H9 (cell line): ENCODE results near the gene VCP. TPM values are rescaled to one million over a fixed set of nuclear protein-coding genes. Genes with fewer than 3 reads are reported as not detected.

Experiments
- DNase-seq: peaks from one replicate; pipeline ENCODE4 v3.0.0-alpha.2; 2017
- H2AFZ ChIP-seq: one replicate; pipeline ENCODE4 v1.6.1; 2013; ENCODE audit warnings: mild to moderate bottlenecking, low read length, control low read depth, moderate library complexity
- H2AK5ac ChIP-seq: 2 replicates; pipeline ENCODE4 v1.6.1; 2013; ENCODE audit warnings: low read length, control low read depth, mixed read lengths; ENCODE audit not compliant: insufficient read length
- H2BK120ac ChIP-seq: one replicate; pipeline ENCODE4 v1.6.1; 2013; ENCODE audit warnings: low read depth, mild to moderate bottlenecking, low read length, control low read depth, inconsistent platforms; ENCODE audit not compliant: poor library complexity, severe bottlenecking
- H2BK12ac ChIP-seq: 2 replicates; pipeline ENCODE4 v1.6.1; 2013; ENCODE audit warnings: low read length, control low read depth, mixed read lengths, low read depth; ENCODE audit not compliant: insufficient read length
- H2BK15ac ChIP-seq: 2 replicates; pipeline ENCODE4 v1.6.1; 2013; ENCODE audit warnings: low read depth, low read length, control low read depth
- H2BK20ac ChIP-seq: one replicate; pipeline ENCODE4 v1.6.1; 2013; ENCODE audit warnings: low read depth, mild to moderate bottlenecking, low read length, control low read depth, inconsistent platforms; ENCODE audit not compliant: poor library complexity, severe bottlenecking
- H2BK5ac ChIP-seq: 2 replicates; pipeline ENCODE4 v1.6.1; 2013; ENCODE audit warnings: low read length, control low read depth, mixed read lengths; ENCODE audit not compliant: insufficient read length
- H3K14ac ChIP-seq: 2 replicates; pipeline ENCODE4 v1.6.1; 2013; ENCODE audit warnings: low read length, control low read depth; ENCODE audit not compliant: insufficient read depth
- H3K18ac ChIP-seq: 2 replicates; pipeline ENCODE4 v1.6.1; 2013; ENCODE audit warnings: low read depth, mild to moderate bottlenecking, mixed read lengths, low read length, control low read depth; ENCODE audit not compliant: insufficient read length
- H3K23ac ChIP-seq: 2 replicates; pipeline ENCODE4 v1.6.1; 2013; ENCODE audit warnings: low read length, control low read depth, mixed read lengths, low read depth; ENCODE audit not compliant: insufficient read length
- H3K23me2 ChIP-seq: 2 replicates; pipeline ENCODE4 v1.6.1; 2013; ENCODE audit warnings: low read depth, mild to moderate bottlenecking, mixed read lengths, low read length, control low read depth; ENCODE audit not compliant: insufficient read length, poor library complexity, severe bottlenecking
- H3K27ac ChIP-seq: 2 replicates; pipeline ENCODE4 v1.5.1; 2013; ENCODE audit warnings: low read length, control low read depth, mixed read lengths, low read depth; ENCODE audit not compliant: insufficient read length
- H3K27me3 ChIP-seq: 2 replicates; pipeline ENCODE4 v1.6.1; 2013; ENCODE audit warnings: low read length, control low read depth, inconsistent platforms; ENCODE audit not compliant: insufficient read depth
- H3K4ac ChIP-seq: 2 replicates; pipeline ENCODE4 v1.6.1; 2013; ENCODE audit warnings: low read depth, mild to moderate bottlenecking, control low read depth, inconsistent platforms, low read length, moderate library complexity
- H3K4me1 ChIP-seq: 2 replicates; pipeline ENCODE4 v1.6.1; 2013; ENCODE audit warnings: low read length, control low read depth, inconsistent platforms; ENCODE audit not compliant: insufficient read depth
- H3K4me2 ChIP-seq: 2 replicates; pipeline ENCODE4 v1.6.1; 2013; ENCODE audit warnings: low read length, control low read depth, mixed read lengths; ENCODE audit not compliant: insufficient read length, insufficient read depth
- H3K56ac ChIP-seq: 2 replicates; pipeline ENCODE4 v1.6.1; 2013; ENCODE audit warnings: low read depth, mild to moderate bottlenecking, mixed read lengths, low read length, control low read depth; ENCODE audit not compliant: insufficient read length
- H3K79me1 ChIP-seq: 2 replicates; pipeline ENCODE4 v1.6.1; 2013; ENCODE audit warnings: low read depth, mild to moderate bottlenecking, moderate library complexity, low read length, control low read depth, inconsistent platforms; ENCODE audit not compliant: insufficient read depth, poor library complexity, severe bottlenecking
- H3K79me2 ChIP-seq: 2 replicates; pipeline ENCODE4 v1.6.1; 2013; ENCODE audit warnings: low read length, control low read depth, inconsistent platforms; ENCODE audit not compliant: insufficient read depth
- H3K9ac ChIP-seq: 2 replicates; pipeline ENCODE4 v1.6.1; 2013; ENCODE audit warnings: low read length, control low read depth, mixed read lengths; ENCODE audit not compliant: insufficient read length; ENCODE audit errors: extremely low read depth
- H3K9me3 ChIP-seq: one replicate; pipeline ENCODE4 v1.6.1; 2013; ENCODE audit warnings: low read depth, low read length, inconsistent platforms; ENCODE audit not compliant: control insufficient read depth
- H3T11ph ChIP-seq: one replicate; pipeline ENCODE4 v1.6.1; 2013; ENCODE audit warnings: mild to moderate bottlenecking, low read length, control low read depth, inconsistent platforms
- H4K20me1 ChIP-seq: one replicate; pipeline ENCODE4 v1.6.1; 2013; ENCODE audit not compliant: control insufficient read depth, insufficient read length, insufficient read depth
- H4K5ac ChIP-seq: 2 replicates; pipeline ENCODE4 v1.6.1; 2013; ENCODE audit warnings: low read depth, mild to moderate bottlenecking, mixed read lengths, low read length, control low read depth; ENCODE audit not compliant: insufficient read length
- H4K8ac ChIP-seq: replicated peaks from 2 replicates; pipeline ENCODE4 v1.6.1; 2013; ENCODE audit warnings: low read length, control low read depth, mixed read lengths, low read depth; ENCODE audit not compliant: insufficient read length
- H4K91ac ChIP-seq: 2 replicates; pipeline ENCODE4 v1.6.1; 2013; ENCODE audit warnings: low read depth, mild to moderate bottlenecking, moderate library complexity, mixed read lengths, low read length, control low read depth; ENCODE audit not compliant: insufficient read length
- H3K27ac Mint-ChIP-seq, 3 experiments: 2 replicates in 2 of 3; 3 replicates in 1 of 3; pipeline ENCODE4 v1.8.0; 2020 to 2021; ENCODE audit warnings: mixed read lengths in 3 of 3, mild to moderate bottlenecking in 1 of 3, moderate library complexity in 1 of 3
- H3K27me3 Mint-ChIP-seq: 2 replicates; pipeline ENCODE4 v1.8.0; 2021; ENCODE audit warnings: low read depth, mild to moderate bottlenecking, moderate library complexity, mixed read lengths
- H3K36me3 Mint-ChIP-seq, 3 experiments: 2 replicates in 2 of 3; 3 replicates in 1 of 3; pipeline ENCODE4 v1.8.0; 2020 to 2021; ENCODE audit warnings: low read depth in 3 of 3, mixed read lengths in 3 of 3; ENCODE audit not compliant: insufficient read depth in 1 of 3
- H3K4me1 Mint-ChIP-seq, 2 experiments: 2 replicates each; pipeline ENCODE4 v1.8.0; 2020; ENCODE audit warnings: mixed read lengths in 2 of 2
- H3K4me3 Mint-ChIP-seq, 2 experiments: 2 replicates in 1 of 2; 3 replicates in 1 of 2; pipeline ENCODE4 v1.8.0; 2020 to 2021; ENCODE audit warnings: mild to moderate bottlenecking in 2 of 2, mixed read lengths in 2 of 2, moderate library complexity in 1 of 2
- H3K9me3 Mint-ChIP-seq, 2 experiments: 2 replicates in 1 of 2; 3 replicates in 1 of 2; pipeline ENCODE4 v1.8.0; 2020; ENCODE audit warnings: mild to moderate bottlenecking in 2 of 2, mixed read lengths in 2 of 2, moderate library complexity in 1 of 2
- CTCF ChIP-seq: fragments of 200-600 bp; sonication (generic); conservative IDR thresholded peaks from 3 replicates; pipeline ENCODE4 v1.8.0; 2021; ENCODE audit warnings: antibody characterized with exemption, mild to moderate bottlenecking
- WGBS: extraction: QIAGEN DNeasy Blood & Tissue Kit; methylation state at CpG from one replicate; pipeline ENCODE4 v1.1.7; 2013; ENCODE audit warnings: missing lambda C conversion rate, low lambda C conversion rate, mixed read lengths; ENCODE audit not compliant: insufficient read length; ENCODE audit errors: extremely low coverage; 5-methylcytosine and 5-hydroxymethylcytosine counted together
- total RNA-seq: library from RNA; stranded (reverse); gene quantifications from 2 replicates; pipeline ENCODE4 v1.2.1, GENCODE V29; 2021

The VCP gene
- total RNA-seq, 1 experiment from 2014 or later: 407 TPM

DNA sequence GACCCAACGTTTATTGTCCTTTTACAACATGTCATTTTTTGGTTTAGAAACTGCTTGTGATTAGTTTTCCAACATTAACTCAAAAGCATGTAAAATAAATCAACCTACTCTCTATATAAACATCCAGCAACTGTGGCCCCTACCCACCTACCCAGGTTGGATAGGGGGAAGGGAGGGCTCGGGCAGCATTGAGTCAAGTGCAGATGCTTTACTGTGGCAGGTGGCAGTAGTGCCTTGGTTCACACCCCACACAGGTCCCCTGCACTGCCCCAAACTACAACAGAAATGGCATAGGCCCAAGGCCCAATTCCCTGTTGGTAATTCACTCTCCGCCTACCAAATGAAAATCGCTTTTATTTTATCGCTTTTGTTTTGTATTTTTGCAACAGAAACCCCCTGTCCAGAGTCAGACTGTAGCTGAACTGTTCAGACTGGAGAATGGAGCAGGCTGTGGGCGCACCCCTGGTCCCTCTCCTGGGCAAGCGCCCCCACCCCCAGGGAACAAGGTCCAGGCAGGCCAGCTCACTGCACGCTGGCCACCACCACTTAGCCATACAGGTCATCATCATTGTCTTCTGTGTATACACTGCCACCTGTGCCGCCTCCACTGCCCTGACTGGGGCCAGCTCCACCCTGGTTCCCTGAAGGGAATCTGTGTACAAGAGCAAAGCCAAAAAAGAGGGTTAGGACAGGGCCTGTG is 15.7 kb downstream of the VCP start:
- Histone ChIP-seq H3K27me3 (0 out of 2 replicates have a peak, but pooled peaks cover 2% of the 10 kb centered on the region), H3K27ac (no peak overlapping the region), H3K23ac (no peak overlapping the region), H3K4ac (no peak overlapping the region), H3K23me2 (no peaks in the 10 kb centered on the region), H4K8ac (no peak overlapping the region), H4K5ac (no peak overlapping the region), H3K9ac (no peak overlapping the region), H3K79me2 (no peaks in the 10 kb centered on the region), H4K20me1 (no peaks in the 10 kb centered on the region), H3K4me2 (no peak overlapping the region), H3K4me1 (no peaks in the 10 kb centered on the region), H2BK120ac (no peak overlapping the region), H2BK5ac (no peak overlapping the region), H3K18ac (no peak overlapping the region), H2BK15ac (no peak overlapping the region), H2BK20ac (no peak overlapping the region), H3K14ac (no peak overlapping the region), H2BK12ac (no peak overlapping the region), H3T11ph (no peak overlapping the region), H3K79me1 (no peaks in the 10 kb centered on the region), H3K56ac (no peak overlapping the region), H2AFZ (no peak overlapping the region), H4K91ac (no peak overlapping the region), H2AK5ac (no peak overlapping the region), H3K9me3 (no peaks in the 10 kb centered on the region)
- peaks cover 64 to 97% (median 85%) of the 10 kb centered on the region in 3 experiments for H3K36me3 Mint-ChIP-seq
- H3K4me3 Mint-ChIP-seq: no peak overlapping the region
- no peaks in the 10 kb centered on the region for H3K9me3 Mint-ChIP-seq
- WGBS: no CpG with 5 or more reads among the region's 9 CpGs
- H3K27me3 Mint-ChIP-seq: no peaks in the 10 kb centered on the region
- H3K27ac Mint-ChIP-seq: 0 out of 7 replicates have a peak overlapping the region, but pooled peaks of 1 of the 3 experiments have one; percentile 12
- no peak for DNase-seq
- no peaks in the 10 kb centered on the region for H3K4me1 Mint-ChIP-seq
- no peak for TF ChIP-seq CTCF
